PC-3 (cell line): ENCODE results near the gene ANO7. TPM values are rescaled to one million over a fixed set of nuclear protein-coding genes. Genes with fewer than 3 reads are reported as not detected.

ENCODE experiments used
- ATAC-seq: fragments of 200-7000 bp; cut with Tn5 transposase; 2 replicates; pipeline ENCODE4 v1.9.1; 2020; ENCODE audit warnings: mild to moderate bottlenecking, moderate library complexity
- BruUV-seq: library from RNA; stranded (reverse); fragments of 400-500 nt; replicated peaks from 2 replicates; lab custom pipeline; 2021; lab: Mats Ljungman, UMichigan
- CTCF ChIA-PET: fragments of 300-600 bp; sonication (Branson Sonifier 250); formaldehyde crosslinking; loops from one replicate; lab custom pipeline; 2022; ENCODE audit warnings: antibody characterized with exemption; lab: Charles Lee
- POLR2A ChIA-PET: fragments of 300-600 bp; sonication (Branson Sonifier 250); formaldehyde crosslinking; loops from one replicate; lab custom pipeline; 2022; ENCODE audit warnings: antibody characterized with exemption; ENCODE audit not compliant: unreplicated experiment; lab: Charles Lee
- DNase-seq: peaks from one replicate; pipeline ENCODE4 v3.0.0-alpha.2; 2015
- H2AFZ ChIP-seq: fragments of 300-600 bp; sonication (generic); 2 replicates; pipeline ENCODE4 v1.6.0; 2016; ENCODE audit warnings: antibody characterized with exemption, low read length
- H3F3A ChIP-seq: fragments of 300-600 bp; sonication (generic); one replicate; pipeline ENCODE4 v1.6.0; 2017; ENCODE audit warnings: antibody characterized with exemption, low read length, control low read depth, mild to moderate bottlenecking; ENCODE audit not compliant: unreplicated experiment
- H3K27ac ChIP-seq: fragments of 300-600 bp; sonication (generic); 2 replicates; pipeline ENCODE4 v1.5.1; 2016; ENCODE audit warnings: mild to moderate bottlenecking, low read length
- H3K27me3 ChIP-seq: fragments of 300-600 bp; sonication (generic); 2 replicates; pipeline ENCODE4 v1.6.1; 2016; ENCODE audit warnings: low read length, mixed read lengths
- H3K36me3 ChIP-seq: fragments of 300-600 bp; sonication (generic); 2 replicates; pipeline ENCODE4 v1.6.1; 2016; ENCODE audit warnings: low read depth, mixed run types, low read length, mixed read lengths
- H3K4me1 ChIP-seq: fragments of 300-600 bp; sonication (generic); 2 replicates; pipeline ENCODE4 v1.5.1; 2016; ENCODE audit warnings: low read length; ENCODE audit not compliant: insufficient read depth
- H3K4me2 ChIP-seq: fragments of 300-600 bp; sonication (generic); 2 replicates; pipeline ENCODE4 v1.6.0; 2016; ENCODE audit warnings: low read length
- H3K4me3 ChIP-seq: fragments of 300-600 bp; sonication (generic); 2 replicates; pipeline ENCODE4 v1.5.1; 2016; ENCODE audit warnings: mild to moderate bottlenecking, low read length, mixed read lengths
- H3K79me2 ChIP-seq: fragments of 300-600 bp; sonication (generic); 2 replicates; pipeline ENCODE4 v1.6.1; 2017; ENCODE audit warnings: low read length, mixed read lengths
- H3K9ac ChIP-seq: fragments of 300-600 bp; sonication (generic); 2 replicates; pipeline ENCODE4 v1.6.0; 2016; ENCODE audit warnings: mild to moderate bottlenecking, low read length
- H3K9me2 ChIP-seq: fragments of 300-600 bp; sonication (generic); replicated peaks from 2 replicates; pipeline ENCODE4 v1.6.1; 2016; ENCODE audit warnings: mixed run types, low read length, mixed read lengths
- H3K9me3 ChIP-seq: fragments of 300-600 bp; sonication (generic); 2 replicates; pipeline ENCODE4 v1.6.1; 2016; ENCODE audit warnings: low read length, mixed read lengths
- H4K20me1 ChIP-seq: fragments of 300-600 bp; sonication (generic); 2 replicates; pipeline ENCODE4 v1.6.1; 2016; ENCODE audit warnings: low read length, mixed read lengths
- EZH2 ChIP-seq: fragments of 300-600 bp; sonication (generic); IDR thresholded peaks from one replicate; pipeline ENCODE4 v1.6.1; 2017; ENCODE audit warnings: antibody characterized with exemption, mild to moderate bottlenecking, low read length; ENCODE audit not compliant: unreplicated experiment
- EZH2phosphoT487 ChIP-seq: fragments of 300-600 bp; sonication (generic); IDR thresholded peaks from 2 replicates; pipeline ENCODE4 v1.6.1; 2018; ENCODE audit warnings: mild to moderate bottlenecking, antibody characterized with exemption, low read length, borderline replicate concordance
- intact Hi-C: fragments of 100-400 bp; cut with micrococcal nuclease; formaldehyde crosslinking; loops from 2 replicates; pipeline ENCODE4 v1.9.0; 2023
- total RNA-seq: library from RNA; depleted of rRNA; stranded (reverse); fragments of >200 nt; gene quantifications from 2 replicates; pipeline ENCODE4 v1.2.3, GENCODE V29; 2014
- TF ChIP-seq, protein P1 (sequence below): fragments of 300-600 bp; sonication (generic); conservative IDR thresholded peaks from 2 replicates; pipeline ENCODE4 v1.5.1; 2017; ENCODE audit warnings: antibody characterized with exemption, low read depth, mild to moderate bottlenecking, low read length

Gene ANO7
- total RNA-seq, 1 experiment from 2014 or later, result 2.6 TPM

DNA sequence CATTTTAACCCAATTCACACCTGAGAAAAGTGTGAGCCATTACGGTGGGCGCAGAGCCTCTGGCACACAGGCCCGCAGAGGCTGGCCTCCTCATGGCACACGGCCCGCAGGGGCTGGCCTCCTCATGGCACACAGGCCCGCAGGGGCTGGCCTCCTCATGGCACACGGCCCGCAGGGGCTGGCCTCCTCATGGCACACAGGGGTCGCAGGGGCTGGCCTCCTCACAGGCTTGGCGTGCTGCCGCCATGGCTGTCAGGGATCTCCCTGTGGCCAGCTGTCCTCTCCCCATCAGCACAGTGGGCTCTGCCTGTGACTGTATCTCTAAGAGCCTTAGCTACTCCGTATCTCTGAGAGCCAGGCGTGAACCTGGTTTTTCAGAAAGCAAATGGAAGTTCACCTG, 24.6 kb downstream of the ANO7 start:
- Histone ChIP-seq H3K27ac (no peak overlapping the region), H3K9ac (no peak overlapping the region), H3K4me1 (no peaks in the 10 kb centered on the region), H3K79me2 (no peaks in the 10 kb centered on the region), H3K9me3 (no peaks in the 10 kb centered on the region), H3F3A (no peaks in the 10 kb centered on the region), H3K4me2 (no peak overlapping the region), H3K4me3 (no peak overlapping the region), H4K20me1 (no peaks in the 10 kb centered on the region), H3K36me3 (no peaks in the 10 kb centered on the region), H3K27me3 (no peaks in the 10 kb centered on the region), H3K9me2 (no peaks in the 10 kb centered on the region), H2AFZ (no peak overlapping the region)
- CTCF ChIA-PET, result no interaction called here
- TF ChIP-seq EZH2phosphoT487, result no peak
- DNase-seq (no peak), ATAC-seq (no peak)
- POLR2A ChIA-PET, result no interaction called here
- intact Hi-C loops, result no loop called here
- BruUV-seq, result no TSS peak

- Histone ChIP-seq H3K9me3 (no peaks in the 10 kb centered on the region), H3K4me1 (no peaks in the 10 kb centered on the region), H3K9ac (no peak overlapping the region), H3F3A (no peaks in the 10 kb centered on the region), H3K36me3 (no peaks in the 10 kb centered on the region), H3K4me2 (no peak overlapping the region), H4K20me1 (no peaks in the 10 kb centered on the region), H3K9me2 (no peaks in the 10 kb centered on the region), H3K27ac (no peak overlapping the region), H2AFZ (no peak overlapping the region), H3K27me3 (no peaks in the 10 kb centered on the region), H3K4me3 (no peak overlapping the region), H3K79me2 (no peaks in the 10 kb centered on the region)
- DNase-seq, result no peak
- TF ChIP-seq, protein P1, sequence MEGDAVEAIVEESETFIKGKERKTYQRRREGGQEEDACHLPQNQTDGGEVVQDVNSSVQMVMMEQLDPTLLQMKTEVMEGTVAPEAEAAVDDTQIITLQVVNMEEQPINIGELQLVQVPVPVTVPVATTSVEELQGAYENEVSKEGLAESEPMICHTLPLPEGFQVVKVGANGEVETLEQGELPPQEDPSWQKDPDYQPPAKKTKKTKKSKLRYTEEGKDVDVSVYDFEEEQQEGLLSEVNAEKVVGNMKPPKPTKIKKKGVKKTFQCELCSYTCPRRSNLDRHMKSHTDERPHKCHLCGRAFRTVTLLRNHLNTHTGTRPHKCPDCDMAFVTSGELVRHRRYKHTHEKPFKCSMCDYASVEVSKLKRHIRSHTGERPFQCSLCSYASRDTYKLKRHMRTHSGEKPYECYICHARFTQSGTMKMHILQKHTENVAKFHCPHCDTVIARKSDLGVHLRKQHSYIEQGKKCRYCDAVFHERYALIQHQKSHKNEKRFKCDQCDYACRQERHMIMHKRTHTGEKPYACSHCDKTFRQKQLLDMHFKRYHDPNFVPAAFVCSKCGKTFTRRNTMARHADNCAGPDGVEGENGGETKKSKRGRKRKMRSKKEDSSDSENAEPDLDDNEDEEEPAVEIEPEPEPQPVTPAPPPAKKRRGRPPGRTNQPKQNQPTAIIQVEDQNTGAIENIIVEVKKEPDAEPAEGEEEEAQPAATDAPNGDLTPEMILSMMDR, result no peak
- TF ChIP-seq EZH2phosphoT487, result no peak
- TF ChIP-seq EZH2, result no peak
- BruUV-seq, result no TSS peak
- ChIA-PET CTCF (no interaction called here), POLR2A (no interaction called here)
- ATAC-seq, result no peak
- intact Hi-C loops, result no loop called here
Measured at GRCh38 chr2:241213567-241213966, 25.1 kb downstream of the ANO7 start.

GRCh38 chr2:241214209-241214608, 25.7 kb downstream of the ANO7 start:
- intact Hi-C loops, result no loop called here
- Histone ChIP-seq H3K79me2 (no peaks in the 10 kb centered on the region), H3K27ac (no peak overlapping the region), H2AFZ (no peak overlapping the region), H3K9ac (no peak overlapping the region), H3K4me2 (no peak overlapping the region), H3K9me3 (no peaks in the 10 kb centered on the region), H4K20me1 (no peaks in the 10 kb centered on the region), H3K36me3 (no peaks in the 10 kb centered on the region), H3K4me1 (no peaks in the 10 kb centered on the region), H3K4me3 (no peak overlapping the region), H3K9me2 (no peaks in the 10 kb centered on the region), H3F3A (no peaks in the 10 kb centered on the region), H3K27me3 (no peaks in the 10 kb centered on the region)
- ChIA-PET CTCF (no interaction called here), POLR2A (no interaction called here)
- BruUV-seq, result no TSS peak
- TF ChIP-seq EZH2, result no peak
- no peak for TF ChIP-seq EZH2phosphoT487
- TF ChIP-seq, protein P1, result no peak
- DNase-seq (no peak), ATAC-seq (no peak)
